DLD1 (cell line): ENCODE measurements around the gene DMRTC2.

ENCODE experiments used
- in situ Hi-C: cut with HindIII; loops from 2 replicates; pipeline ENCODE4 v1.10.0; 2017; ENCODE audit warnings: low sequenced_read_pairs

The DMRTC2 gene

DNA sequence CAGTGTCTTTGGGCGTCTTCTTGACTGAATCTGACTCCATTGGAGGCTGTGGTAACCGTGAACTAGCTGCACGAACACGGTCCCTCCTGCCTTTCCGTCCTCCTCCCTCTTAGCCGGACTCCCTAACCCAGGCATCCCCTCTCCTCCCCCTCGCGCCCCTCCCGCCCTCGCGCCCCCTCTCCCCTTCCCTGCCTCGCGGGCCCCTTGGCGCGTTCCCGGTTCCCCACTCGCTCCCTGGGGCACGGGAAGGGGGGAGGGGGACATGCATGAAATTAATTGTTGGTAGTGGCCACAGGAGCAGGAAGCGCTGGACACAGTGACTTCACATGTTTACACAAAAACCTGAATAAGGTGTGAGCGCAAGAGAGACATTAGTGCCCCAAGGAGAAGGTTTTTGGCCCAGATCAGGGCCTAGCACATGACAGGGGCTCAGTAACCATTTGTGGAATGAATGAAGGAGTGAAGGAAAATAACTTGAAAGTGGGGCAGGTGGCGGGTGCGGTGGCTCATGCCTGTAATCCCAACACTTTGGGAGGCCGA lies 279 bp downstream of the DMRTC2 start:
- in situ Hi-C loops: no loop called here

DNA sequence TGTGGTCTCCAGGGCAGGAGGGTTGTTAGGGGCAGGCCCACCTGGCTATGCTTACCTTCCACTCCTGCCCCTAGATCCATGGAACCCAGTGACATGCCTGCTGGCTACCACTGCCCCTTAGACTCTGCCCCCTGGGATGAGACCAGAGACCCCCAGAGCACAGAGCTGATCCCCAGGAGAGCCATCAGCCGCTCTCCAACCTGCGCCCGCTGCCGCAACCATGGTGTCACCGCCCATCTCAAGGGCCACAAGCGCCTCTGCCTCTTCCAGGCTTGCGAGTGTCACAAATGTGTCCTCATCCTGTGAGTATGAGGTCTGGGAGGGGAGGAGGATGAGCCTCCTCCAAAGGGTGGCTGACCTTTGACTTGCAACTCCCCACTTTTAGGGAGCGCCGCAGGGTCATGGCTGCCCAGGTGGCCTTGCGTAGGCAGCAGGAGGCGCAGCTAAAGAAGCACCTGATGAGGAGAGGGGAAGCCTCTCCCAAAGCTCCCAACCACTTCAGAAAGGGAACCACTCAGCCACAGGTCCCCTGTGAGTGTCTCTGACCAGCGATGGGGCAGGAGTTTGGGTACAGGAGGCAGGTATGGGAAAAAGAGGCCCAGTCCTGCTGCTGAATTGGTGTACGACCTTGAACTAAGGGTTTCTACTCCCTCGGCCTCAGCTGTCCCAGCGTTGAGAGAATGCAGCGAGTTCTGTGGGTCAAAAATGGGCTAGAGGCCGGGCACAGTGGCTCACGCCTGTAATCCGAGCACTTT lies 2.7 kb downstream of the DMRTC2 start:
- in situ Hi-C loops: no loop called here

- in situ Hi-C loops: no loop called here
These were observed 3.8 kb downstream of the DMRTC2 start for GRCh38 chr19:41848666-41849065.

GRCh38 chr19:41849067-41849466 lies 4.2 kb downstream of the DMRTC2 start:
- in situ Hi-C loops: no loop called here

GRCh38 chr19:41850381-41850780 lies 5.5 kb downstream of the DMRTC2 start:
- in situ Hi-C loops: loop anchor here (10.0 kb wide), 1 partner anchor 104 kb away; the partner anchor contains the start of gene RABAC1

- in situ Hi-C loops: loop anchor here (10.0 kb wide), 1 partner anchor 103 kb away; the partner anchor contains the start of gene RABAC1
These were observed 6.6 kb downstream of the DMRTC2 start for GRCh38 chr19:41851456-41851855.

- in situ Hi-C loops: loop anchor here (10.0 kb wide), 1 partner anchor 101 kb away; the partner anchor contains the start of gene RABAC1
These were observed 8.5 kb downstream of the DMRTC2 start for GRCh38 chr19:41853344-41853743.

DNA sequence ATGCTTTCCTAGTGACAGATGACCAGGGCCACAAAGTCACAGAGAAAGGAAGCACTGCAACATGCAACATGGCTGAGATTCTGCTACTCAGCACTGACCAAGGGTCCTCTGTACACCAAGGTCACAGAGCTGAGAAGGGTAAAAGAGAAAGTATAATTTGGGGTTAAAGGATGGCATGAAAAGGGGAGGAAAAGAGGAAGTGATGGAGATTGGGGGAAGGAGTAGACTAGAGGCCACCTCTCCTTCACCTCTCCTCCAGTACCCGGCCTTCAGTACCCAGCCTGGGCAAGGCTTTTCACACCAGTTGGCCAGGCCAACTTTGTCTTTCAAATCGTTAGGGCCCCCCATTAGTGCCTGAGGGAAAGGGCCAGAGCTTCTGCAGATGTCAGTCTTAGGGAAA lies 8.9 kb downstream of the DMRTC2 start:
- in situ Hi-C loops: loop anchor here (10.0 kb wide), 1 partner anchor 101 kb away; the partner anchor contains the start of gene RABAC1

DNA sequence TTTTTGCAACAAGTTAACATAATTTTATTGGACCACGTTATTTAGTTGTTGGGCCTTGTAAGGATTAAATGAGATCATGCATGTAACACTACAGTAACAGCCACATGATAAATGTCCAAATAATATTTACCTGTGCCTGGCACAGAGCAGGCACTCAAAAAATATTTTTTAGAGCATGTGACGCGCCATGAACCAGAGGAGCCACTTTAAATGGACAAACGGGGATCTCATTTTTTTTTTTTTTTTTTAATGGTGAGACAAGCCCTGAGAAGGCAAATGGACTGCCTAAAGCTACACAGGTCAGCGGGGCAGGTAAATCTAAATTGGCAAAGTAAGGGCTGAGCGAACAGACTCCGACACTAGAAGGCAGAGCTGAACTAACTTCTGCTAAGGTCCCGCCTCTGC lies 14.4 kb downstream of the DMRTC2 start:
- in situ Hi-C loops: loop anchor here (10.0 kb wide), 1 partner anchor 96 kb away; the partner anchor contains the start of gene RABAC1

DNA sequence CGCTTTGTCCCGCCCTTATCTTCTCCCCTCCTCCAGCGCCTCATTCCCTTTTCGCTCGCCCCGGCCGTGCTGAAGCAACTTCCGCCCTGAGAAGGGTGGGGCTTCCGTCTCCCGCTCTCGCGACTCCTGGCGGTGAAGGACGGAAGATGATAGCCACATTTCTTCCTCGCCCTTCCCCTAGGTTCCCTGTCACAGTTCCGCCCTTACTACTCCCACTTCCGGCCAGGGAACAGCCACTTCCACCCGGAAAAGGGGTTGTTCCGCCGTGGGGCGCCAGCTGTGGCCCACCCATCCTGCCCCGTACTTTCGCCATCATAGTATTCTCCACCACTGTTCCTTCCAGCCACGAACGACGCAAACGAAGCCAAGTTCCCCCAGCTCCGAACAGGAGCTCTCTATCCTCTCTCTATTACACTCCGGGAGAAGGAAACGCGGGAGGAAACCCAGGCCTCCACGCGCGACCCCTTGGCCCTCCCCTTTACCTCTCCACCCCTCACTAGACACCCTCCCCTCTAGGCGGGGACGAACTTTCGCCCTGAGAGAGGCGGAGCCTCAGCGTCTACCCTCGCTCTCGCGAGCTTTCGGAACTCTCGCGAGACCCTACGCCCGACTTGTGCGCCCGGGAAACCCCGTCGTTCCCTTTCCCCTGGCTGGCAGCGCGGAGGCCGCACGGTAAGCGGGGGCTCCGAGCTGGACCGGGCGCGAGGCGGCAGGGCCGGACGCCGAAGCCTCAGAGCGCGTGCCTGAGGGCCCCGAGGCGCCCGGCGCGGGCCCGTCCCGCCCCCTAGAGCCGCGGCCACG lies 15.0 kb downstream of the DMRTC2 start, which contains the start of gene RPS19:
Gene RPS19 (plus strand): TSS at position 638 of the 801 bp plus-strand sequence. CDS start 520 bp downstream, outside the sequence.
- in situ Hi-C loops: loop anchor here (10.0 kb wide), 1 partner anchor 95 kb away; the partner anchor contains the start of gene RABAC1

DNA sequence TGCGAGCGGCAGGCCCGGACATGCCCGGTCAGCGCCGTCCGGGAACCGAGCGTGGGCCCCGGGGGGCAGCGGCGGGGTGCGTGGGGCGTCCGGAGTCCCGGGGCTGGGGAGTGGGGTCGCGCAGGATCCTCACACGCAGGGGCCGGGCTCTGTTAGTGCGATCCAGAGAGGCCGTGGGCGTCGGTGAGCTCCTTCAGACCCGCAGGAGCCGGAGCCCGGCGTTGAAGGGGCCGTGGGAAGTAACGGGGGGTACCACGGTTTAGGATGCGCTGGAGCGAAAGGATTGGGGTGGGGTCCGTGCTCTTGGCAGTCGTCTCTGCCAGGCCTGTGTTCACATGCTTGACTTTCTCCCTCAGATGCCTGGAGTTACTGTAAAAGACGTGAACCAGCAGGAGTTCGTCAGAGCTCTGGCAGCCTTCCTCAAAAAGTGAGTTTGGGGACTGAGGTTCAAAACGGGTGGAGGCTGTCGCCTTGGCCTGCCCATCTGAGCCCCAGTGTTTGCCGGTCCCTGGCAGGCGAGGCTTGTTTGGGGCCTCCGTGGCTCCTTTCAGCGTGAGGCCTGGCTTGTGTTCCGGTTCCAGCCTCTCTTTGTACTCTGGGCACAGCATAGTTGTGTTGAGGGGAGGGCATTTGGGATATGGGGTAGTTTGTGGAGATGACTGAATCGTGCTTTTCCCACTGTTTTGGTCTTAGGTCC lies 15.7 kb downstream of the DMRTC2 start:
- in situ Hi-C loops: no loop called here

DNA sequence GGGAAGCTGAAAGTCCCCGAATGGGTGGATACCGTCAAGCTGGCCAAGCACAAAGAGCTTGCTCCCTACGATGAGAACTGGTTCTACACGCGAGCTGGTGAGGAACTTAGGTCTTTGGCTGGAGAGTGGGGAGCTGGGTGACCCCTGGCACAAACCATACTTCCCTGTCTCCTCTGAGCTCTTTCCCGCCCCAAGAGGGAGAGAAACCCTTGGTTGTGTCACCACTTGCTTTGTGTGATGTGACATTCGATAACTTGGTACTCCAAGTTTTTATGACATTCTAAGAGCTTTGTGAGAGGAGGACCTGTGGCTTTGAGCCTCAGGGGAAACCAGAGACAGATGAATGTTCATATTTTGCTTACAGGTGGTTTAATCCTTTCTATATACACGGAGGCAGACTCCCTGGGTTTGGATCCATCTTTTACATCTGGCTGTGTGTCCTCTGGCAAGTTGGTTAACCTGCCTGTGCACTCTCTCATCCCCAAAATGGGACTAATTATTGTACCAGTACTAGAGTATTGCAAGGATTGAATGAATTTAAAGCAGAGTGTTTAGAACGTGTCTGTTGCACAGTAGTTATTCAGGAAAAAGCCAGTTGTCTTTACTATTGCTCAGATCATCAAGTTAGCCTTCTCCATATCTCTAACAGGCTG lies 16.4 kb downstream of the DMRTC2 start:
- in situ Hi-C loops: no loop called here

DNA sequence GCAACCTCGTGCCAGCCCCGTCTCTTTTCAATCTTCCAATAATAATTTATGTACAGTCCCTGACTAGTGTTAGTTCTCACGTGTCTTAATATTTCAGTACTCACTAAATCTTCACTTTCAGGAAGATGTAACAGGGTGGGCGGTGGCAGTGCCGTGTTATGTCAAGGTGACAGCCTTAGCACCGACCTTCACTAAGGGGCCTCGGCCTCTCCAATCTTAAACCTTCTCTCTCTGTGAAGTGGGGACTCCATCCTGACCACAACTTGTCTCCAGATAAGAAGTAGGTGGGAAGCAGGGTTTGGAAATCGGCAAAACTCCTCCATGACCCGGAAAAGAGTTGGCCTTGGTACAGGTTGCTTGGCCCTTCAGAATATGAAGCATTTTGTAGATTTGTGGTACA lies 17.0 kb downstream of the DMRTC2 start:
- in situ Hi-C loops: no loop called here

GRCh38 chr19:41862445-41862986 lies 17.7 kb downstream of the DMRTC2 start:
- in situ Hi-C loops: no loop called here

- in situ Hi-C loops: no loop called here
These were observed 18.5 kb downstream of the DMRTC2 start for GRCh38 chr19:41863209-41863931.

GRCh38 chr19:41864374-41864773 lies 19.5 kb downstream of the DMRTC2 start:
- in situ Hi-C loops: no loop called here

GRCh38 chr19:41866284-41866683 lies 21.4 kb downstream of the DMRTC2 start:
- in situ Hi-C loops: no loop called here

DNA sequence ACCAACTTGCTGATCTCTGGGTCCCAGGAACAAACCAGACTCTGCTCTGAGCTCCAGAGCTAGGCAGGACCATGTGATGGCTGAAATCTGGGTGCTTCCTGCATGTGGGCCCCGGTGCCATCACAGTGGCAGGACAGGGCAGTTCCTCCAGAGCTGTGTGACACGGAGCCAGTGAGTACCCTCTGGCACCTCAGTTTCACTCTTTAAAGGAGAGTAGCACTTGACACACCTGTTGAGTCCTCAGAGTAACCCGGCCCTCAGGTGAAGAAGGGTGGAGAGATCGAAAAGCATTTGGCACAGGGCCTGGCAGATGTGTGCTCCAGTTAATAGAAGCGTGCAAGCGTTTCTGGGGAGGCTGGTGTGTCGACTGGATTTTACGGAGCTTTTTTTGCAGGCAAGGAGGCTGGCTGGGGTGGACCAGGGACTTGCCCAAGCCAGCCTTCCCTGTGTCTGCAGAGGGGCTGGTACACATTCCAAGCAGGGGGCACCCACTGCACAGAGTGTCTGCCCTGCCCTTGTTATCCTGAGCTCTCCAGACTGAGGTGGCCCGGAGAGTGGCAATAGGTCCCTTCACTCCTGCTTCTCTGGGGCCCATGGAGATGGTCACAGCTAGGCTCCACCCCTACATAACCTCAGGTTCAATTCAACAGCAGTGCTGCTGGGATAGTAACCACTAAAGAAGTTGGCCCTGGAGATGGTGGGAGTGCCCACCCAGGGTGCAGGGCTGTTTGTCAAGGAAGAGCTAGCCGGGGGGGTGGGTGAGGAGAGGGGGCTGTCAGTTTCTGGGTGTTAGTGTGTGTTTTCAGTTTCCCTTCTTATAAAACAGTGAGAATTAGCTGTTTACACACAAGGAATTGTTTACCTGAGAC lies 23.5 kb downstream of the DMRTC2 start:
- in situ Hi-C loops: no loop called here
